Esophagus muscularis mucosa (tissue), 3 donors: ENCODE measurements around the gene DENND4C.
"Not testable (repeated sequence)": the region's sequence is repeated elsewhere in the genome, so short reads cannot be mapped to it uniquely, and the experiment has no call there.

Experiments
- CTCF ChIP-seq, 3 experiments: fragments of 200-600 bp in 2 of 3; fragments of 450-650 bp in 1 of 3; sonication (generic) in 2 of 3; IDR thresholded peaks; one replicate each; pipeline ENCODE4 v1.5.1; 2017 to 2019; ENCODE audit warnings: antibody characterized with exemption in 3 of 3, mild to moderate bottlenecking in 2 of 3, moderate library complexity in 1 of 3
- POLR2AphosphoS5 ChIP-seq, 2 donors: sonication (generic); formaldehyde crosslinking; IDR thresholded peaks; one replicate each; pipeline ENCODE4 v1.6.1; 2017; ENCODE audit warnings: antibody characterized with exemption in 2 of 2

- TF ChIP-seq CTCF, POLR2AphosphoS5 (IDR thresholded peaks at IDR 0.05): not testable (repeated sequence)
Observed at GRCh38 chr9:19250346-19250745, 19.9 kb downstream of the DENND4C start.
